H9 (cell line): ENCODE data around the gene DOCK7. TPM values are rescaled to one million over a fixed set of nuclear protein-coding genes. Genes with fewer than 3 reads are reported as not detected.

Source experiments
- DNase-seq: peaks from one replicate; pipeline ENCODE4 v3.0.0-alpha.2; 2017
- H2AFZ ChIP-seq: one replicate; pipeline ENCODE4 v1.6.1; 2013; ENCODE audit warnings: mild to moderate bottlenecking, low read length, control low read depth, moderate library complexity
- H2AK5ac ChIP-seq: 2 replicates; pipeline ENCODE4 v1.6.1; 2013; ENCODE audit warnings: low read length, control low read depth, mixed read lengths; ENCODE audit not compliant: insufficient read length
- H2BK120ac ChIP-seq: one replicate; pipeline ENCODE4 v1.6.1; 2013; ENCODE audit warnings: low read depth, mild to moderate bottlenecking, low read length, control low read depth, inconsistent platforms; ENCODE audit not compliant: poor library complexity, severe bottlenecking
- H2BK12ac ChIP-seq: 2 replicates; pipeline ENCODE4 v1.6.1; 2013; ENCODE audit warnings: low read length, control low read depth, mixed read lengths, low read depth; ENCODE audit not compliant: insufficient read length
- H2BK15ac ChIP-seq: 2 replicates; pipeline ENCODE4 v1.6.1; 2013; ENCODE audit warnings: low read depth, low read length, control low read depth
- H2BK20ac ChIP-seq: one replicate; pipeline ENCODE4 v1.6.1; 2013; ENCODE audit warnings: low read depth, mild to moderate bottlenecking, low read length, control low read depth, inconsistent platforms; ENCODE audit not compliant: poor library complexity, severe bottlenecking
- H2BK5ac ChIP-seq: 2 replicates; pipeline ENCODE4 v1.6.1; 2013; ENCODE audit warnings: low read length, control low read depth, mixed read lengths; ENCODE audit not compliant: insufficient read length
- H3K14ac ChIP-seq: 2 replicates; pipeline ENCODE4 v1.6.1; 2013; ENCODE audit warnings: low read length, control low read depth; ENCODE audit not compliant: insufficient read depth
- H3K18ac ChIP-seq: 2 replicates; pipeline ENCODE4 v1.6.1; 2013; ENCODE audit warnings: low read depth, mild to moderate bottlenecking, mixed read lengths, low read length, control low read depth; ENCODE audit not compliant: insufficient read length
- H3K23ac ChIP-seq: 2 replicates; pipeline ENCODE4 v1.6.1; 2013; ENCODE audit warnings: low read length, control low read depth, mixed read lengths, low read depth; ENCODE audit not compliant: insufficient read length
- H3K23me2 ChIP-seq: 2 replicates; pipeline ENCODE4 v1.6.1; 2013; ENCODE audit warnings: low read depth, mild to moderate bottlenecking, mixed read lengths, low read length, control low read depth; ENCODE audit not compliant: insufficient read length, poor library complexity, severe bottlenecking
- H3K27ac ChIP-seq: 2 replicates; pipeline ENCODE4 v1.5.1; 2013; ENCODE audit warnings: low read length, control low read depth, mixed read lengths, low read depth; ENCODE audit not compliant: insufficient read length
- H3K27me3 ChIP-seq: 2 replicates; pipeline ENCODE4 v1.6.1; 2013; ENCODE audit warnings: low read length, control low read depth, inconsistent platforms; ENCODE audit not compliant: insufficient read depth
- H3K4ac ChIP-seq: 2 replicates; pipeline ENCODE4 v1.6.1; 2013; ENCODE audit warnings: low read depth, mild to moderate bottlenecking, control low read depth, inconsistent platforms, low read length, moderate library complexity
- H3K4me1 ChIP-seq: 2 replicates; pipeline ENCODE4 v1.6.1; 2013; ENCODE audit warnings: low read length, control low read depth, inconsistent platforms; ENCODE audit not compliant: insufficient read depth
- H3K4me2 ChIP-seq: 2 replicates; pipeline ENCODE4 v1.6.1; 2013; ENCODE audit warnings: low read length, control low read depth, mixed read lengths; ENCODE audit not compliant: insufficient read length, insufficient read depth
- H3K56ac ChIP-seq: 2 replicates; pipeline ENCODE4 v1.6.1; 2013; ENCODE audit warnings: low read depth, mild to moderate bottlenecking, mixed read lengths, low read length, control low read depth; ENCODE audit not compliant: insufficient read length
- H3K79me1 ChIP-seq: 2 replicates; pipeline ENCODE4 v1.6.1; 2013; ENCODE audit warnings: low read depth, mild to moderate bottlenecking, moderate library complexity, low read length, control low read depth, inconsistent platforms; ENCODE audit not compliant: insufficient read depth, poor library complexity, severe bottlenecking
- H3K79me2 ChIP-seq: 2 replicates; pipeline ENCODE4 v1.6.1; 2013; ENCODE audit warnings: low read length, control low read depth, inconsistent platforms; ENCODE audit not compliant: insufficient read depth
- H3K9ac ChIP-seq: 2 replicates; pipeline ENCODE4 v1.6.1; 2013; ENCODE audit warnings: low read length, control low read depth, mixed read lengths; ENCODE audit not compliant: insufficient read length; ENCODE audit errors: extremely low read depth
- H3K9me3 ChIP-seq: one replicate; pipeline ENCODE4 v1.6.1; 2013; ENCODE audit warnings: low read depth, low read length, inconsistent platforms; ENCODE audit not compliant: control insufficient read depth
- H3T11ph ChIP-seq: one replicate; pipeline ENCODE4 v1.6.1; 2013; ENCODE audit warnings: mild to moderate bottlenecking, low read length, control low read depth, inconsistent platforms
- H4K20me1 ChIP-seq: one replicate; pipeline ENCODE4 v1.6.1; 2013; ENCODE audit not compliant: control insufficient read depth, insufficient read length, insufficient read depth
- H4K5ac ChIP-seq: 2 replicates; pipeline ENCODE4 v1.6.1; 2013; ENCODE audit warnings: low read depth, mild to moderate bottlenecking, mixed read lengths, low read length, control low read depth; ENCODE audit not compliant: insufficient read length
- H4K8ac ChIP-seq: replicated peaks from 2 replicates; pipeline ENCODE4 v1.6.1; 2013; ENCODE audit warnings: low read length, control low read depth, mixed read lengths, low read depth; ENCODE audit not compliant: insufficient read length
- H4K91ac ChIP-seq: 2 replicates; pipeline ENCODE4 v1.6.1; 2013; ENCODE audit warnings: low read depth, mild to moderate bottlenecking, moderate library complexity, mixed read lengths, low read length, control low read depth; ENCODE audit not compliant: insufficient read length
- H3K27ac Mint-ChIP-seq, 3 experiments: 2 replicates in 2 of 3; 3 replicates in 1 of 3; pipeline ENCODE4 v1.8.0; 2020 to 2021; ENCODE audit warnings: mixed read lengths in 3 of 3, mild to moderate bottlenecking in 1 of 3, moderate library complexity in 1 of 3
- H3K27me3 Mint-ChIP-seq: 2 replicates; pipeline ENCODE4 v1.8.0; 2021; ENCODE audit warnings: low read depth, mild to moderate bottlenecking, moderate library complexity, mixed read lengths
- H3K36me3 Mint-ChIP-seq, 3 experiments: 2 replicates in 2 of 3; 3 replicates in 1 of 3; pipeline ENCODE4 v1.8.0; 2020 to 2021; ENCODE audit warnings: low read depth in 3 of 3, mixed read lengths in 3 of 3; ENCODE audit not compliant: insufficient read depth in 1 of 3
- H3K4me1 Mint-ChIP-seq, 2 experiments: 2 replicates each; pipeline ENCODE4 v1.8.0; 2020; ENCODE audit warnings: mixed read lengths in 2 of 2
- H3K4me3 Mint-ChIP-seq, 2 experiments: 2 replicates in 1 of 2; 3 replicates in 1 of 2; pipeline ENCODE4 v1.8.0; 2020 to 2021; ENCODE audit warnings: mild to moderate bottlenecking in 2 of 2, mixed read lengths in 2 of 2, moderate library complexity in 1 of 2
- H3K9me3 Mint-ChIP-seq, 2 experiments: 2 replicates in 1 of 2; 3 replicates in 1 of 2; pipeline ENCODE4 v1.8.0; 2020; ENCODE audit warnings: mild to moderate bottlenecking in 2 of 2, mixed read lengths in 2 of 2, moderate library complexity in 1 of 2
- CTCF ChIP-seq: fragments of 200-600 bp; sonication (generic); conservative IDR thresholded peaks from 3 replicates; pipeline ENCODE4 v1.8.0; 2021; ENCODE audit warnings: antibody characterized with exemption, mild to moderate bottlenecking
- WGBS: extraction: QIAGEN DNeasy Blood & Tissue Kit; methylation state at CpG from one replicate; pipeline ENCODE4 v1.1.7; 2013; ENCODE audit warnings: missing lambda C conversion rate, low lambda C conversion rate, mixed read lengths; ENCODE audit not compliant: insufficient read length; ENCODE audit errors: extremely low coverage; 5-methylcytosine and 5-hydroxymethylcytosine counted together
- total RNA-seq: library from RNA; stranded (reverse); gene quantifications from 2 replicates; pipeline ENCODE4 v1.2.1, GENCODE V29; 2021

Gene DOCK7
- total RNA-seq, 1 experiment from 2014 or later, result 36.8 TPM

GRCh38 chr1:62436039-62436465, 252.1 kb downstream of the DOCK7 start:
- no peaks in the 10 kb centered on the region for H4K20me1 ChIP-seq
- no peak overlapping the region for H2BK120ac ChIP-seq
- no peak overlapping the region for H2AFZ ChIP-seq
- H3K9me3 ChIP-seq, result no peaks in the 10 kb centered on the region
- Mint-ChIP-seq H3K36me3 (peaks cover 2 to 12% (median 10%) of the 10 kb centered on the region in 3 experiments), H3K4me1 (peaks cover 15 to 18% of the 10 kb centered on the region in 2 experiments), H3K27me3 (peaks cover 3% of the 10 kb centered on the region; the same call in 1 of the 2 replicates), H3K27ac (peak overlapping the region; percentile 94 to 100 (median 100)), H3K9me3 (no peaks in the 10 kb centered on the region), H3K4me3 (peak overlapping the region; percentile 85 to 88)
- H2BK20ac ChIP-seq, result no peak overlapping the region
- TF ChIP-seq CTCF, result no peak
- H3K79me1 ChIP-seq, result no peaks in the 10 kb centered on the region
- H3K23me2 ChIP-seq, result peaks cover 16% of the 10 kb centered on the region
- H3K9ac ChIP-seq, result peak overlapping the region; percentile 94
- peak overlapping the region; percentile 92 for H3K18ac ChIP-seq
- no CpG with 5 or more reads among the region's 45 CpGs for WGBS
- H4K91ac ChIP-seq, result no peak overlapping the region
- H3K4ac ChIP-seq, result no peak overlapping the region; the same call in 1 of the 2 replicates
- H3T11ph ChIP-seq, result no peak overlapping the region
- no peaks in the 10 kb centered on the region for H3K4me1 ChIP-seq
- no peak overlapping the region for H3K23ac ChIP-seq
- peak overlapping the region; percentile 97 for H3K14ac ChIP-seq
- peaks cover 22% of the 10 kb centered on the region for H3K79me2 ChIP-seq
- H2BK12ac ChIP-seq, result no peak overlapping the region
- no peak overlapping the region for H2AK5ac ChIP-seq
- H3K56ac ChIP-seq, result peak overlapping the region; percentile 2
- H2BK15ac ChIP-seq, result no peak overlapping the region
- H4K8ac ChIP-seq, result peak overlapping the region; percentile 6
- H4K5ac ChIP-seq, result peak overlapping the region; percentile 53
- peak overlapping the region; percentile 92 for H3K27ac ChIP-seq
- no peaks in the 10 kb centered on the region for H3K27me3 ChIP-seq
- DNase-seq, result no peak
- peak overlapping the region; percentile 70 for H3K4me2 ChIP-seq
- H2BK5ac ChIP-seq, result peak overlapping the region; percentile 32
